Type B pancreatic cell (in vitro differentiated cells): Measurements from ENCODE around the gene RBM27. TPM values are rescaled to one million over a fixed set of nuclear protein-coding genes. Genes with fewer than 3 reads are reported as not detected.

Experiments
- DNase-seq: peaks from one replicate; pipeline ENCODE4 v3.0.0; 2021; ENCODE audit warnings: mixed read lengths; ENCODE audit not compliant: unreplicated experiment; ENCODE audit errors: extremely low spot score
- H3K27ac Mint-ChIP-seq: 2 replicates; pipeline ENCODE4 v1.8.0; 2021; ENCODE audit warnings: mild to moderate bottlenecking, mixed read lengths
- H3K27me3 Mint-ChIP-seq: 2 replicates; pipeline ENCODE4 v1.8.0; 2021; ENCODE audit warnings: mixed read lengths
- H3K36me3 Mint-ChIP-seq: 2 replicates; pipeline ENCODE4 v1.8.0; 2021; ENCODE audit warnings: mixed read lengths
- H3K4me1 Mint-ChIP-seq: one replicate; pipeline ENCODE4 v1.8.0; 2021; ENCODE audit warnings: mixed read lengths; ENCODE audit not compliant: unreplicated experiment
- H3K4me3 Mint-ChIP-seq: 2 replicates; pipeline ENCODE4 v1.8.0; 2021; ENCODE audit warnings: mild to moderate bottlenecking, mixed read lengths
- H3K9me3 Mint-ChIP-seq: 2 replicates; pipeline ENCODE4 v1.8.0; 2021; ENCODE audit warnings: mixed read lengths
- CTCF ChIP-seq: fragments of 200-600 bp; sonication (generic); conservative IDR thresholded peaks from 2 replicates; pipeline ENCODE4 v1.5.0; 2021; ENCODE audit warnings: antibody characterized with exemption, mild to moderate bottlenecking
- total RNA-seq: library from RNA; stranded (reverse); gene quantifications from 2 replicates; pipeline ENCODE4 v1.2.1, GENCODE V29; 2021; ENCODE audit warnings: low replicate concordance

RBM27 gene
- total RNA-seq, 1 donor from 2014 or later: 19.8 TPM

GRCh38 chr5:146223179-146223578 lies 19.8 kb downstream of the RBM27 start:
- Mint-ChIP-seq H3K27me3 (no peaks in the 10 kb centered on the region), H3K4me1 (peaks cover 5% of the 10 kb centered on the region), H3K4me3 (no peak overlapping the region), H3K27ac (no peak overlapping the region), H3K9me3 (no peaks in the 10 kb centered on the region), H3K36me3 (peaks cover 16% of the 10 kb centered on the region)
- no peak for DNase-seq
- TF ChIP-seq CTCF: no peak

GRCh38 chr5:146229222-146229621 lies 25.8 kb downstream of the RBM27 start:
- H3K9me3 Mint-ChIP-seq: no peaks in the 10 kb centered on the region
- no peaks in the 10 kb centered on the region for H3K4me1 Mint-ChIP-seq
- peaks cover 23% of the 10 kb centered on the region for H3K36me3 Mint-ChIP-seq
- H3K27ac Mint-ChIP-seq: no peak overlapping the region
- no peaks in the 10 kb centered on the region for H3K27me3 Mint-ChIP-seq
- no peak overlapping the region for H3K4me3 Mint-ChIP-seq
- no peak for DNase-seq
- TF ChIP-seq CTCF: no peak

- Mint-ChIP-seq H3K4me1 (no peaks in the 10 kb centered on the region), H3K4me3 (no peak overlapping the region), H3K27me3 (no peaks in the 10 kb centered on the region), H3K27ac (no peak overlapping the region), H3K9me3 (no peaks in the 10 kb centered on the region), H3K36me3 (peaks cover 23% of the 10 kb centered on the region)
- TF ChIP-seq CTCF: no peak
- no peak for DNase-seq
Observed at GRCh38 chr5:146232223-146232622, 28.8 kb downstream of the RBM27 start.

GRCh38 chr5:146233441-146233840 lies 30.0 kb downstream of the RBM27 start:
- Mint-ChIP-seq H3K9me3 (no peaks in the 10 kb centered on the region), H3K4me1 (no peaks in the 10 kb centered on the region), H3K36me3 (peaks cover 25% of the 10 kb centered on the region), H3K4me3 (no peak overlapping the region), H3K27me3 (no peaks in the 10 kb centered on the region), H3K27ac (no peak overlapping the region)
- DNase-seq: no peak
- no peak for TF ChIP-seq CTCF

- TF ChIP-seq CTCF: no peak
- Mint-ChIP-seq H3K27ac (no peak overlapping the region), H3K27me3 (no peaks in the 10 kb centered on the region), H3K9me3 (no peaks in the 10 kb centered on the region), H3K36me3 (peaks cover 13% of the 10 kb centered on the region), H3K4me3 (no peak overlapping the region), H3K4me1 (no peaks in the 10 kb centered on the region)
- no peak for DNase-seq
Observed at GRCh38 chr5:146238973-146239372, 35.6 kb downstream of the RBM27 start.

- H3K4me1 Mint-ChIP-seq: no peaks in the 10 kb centered on the region
- H3K36me3 Mint-ChIP-seq: peaks cover 22% of the 10 kb centered on the region
- no peaks in the 10 kb centered on the region for H3K9me3 Mint-ChIP-seq
- H3K27me3 Mint-ChIP-seq: no peaks in the 10 kb centered on the region
- no peak overlapping the region for H3K4me3 Mint-ChIP-seq
- no peak for TF ChIP-seq CTCF
- H3K27ac Mint-ChIP-seq: no peak overlapping the region
- DNase-seq: no peak
Observed at GRCh38 chr5:146240951-146241350, 37.5 kb downstream of the RBM27 start.
